ENCODE results near the gene AARS1.
"Not testable (repeated sequence)": the region's sequence is repeated elsewhere in the genome, so short reads cannot be mapped to it uniquely, and the experiment has no call there.

The AARS1 gene

GRCh38 chr16:70295634-70296033, 6.3 kb upstream of the AARS1 start:
- peaks cover 2% of the 10 kb centered on the region for H3K36me3 ChIP-seq (ENCODE audit: low read length)
- H2AFZ ChIP-seq (ENCODE audit: low read depth, low read length, severe bottlenecking) = no peak overlapping the region
- H3F3A ChIP-seq (ENCODE audit: insufficient read depth) = peaks cover 7% of the 10 kb centered on the region; the same call in 1 of the 2 replicates
- no peaks in the 10 kb centered on the region for H3K9me2 ChIP-seq (replicated peaks; ENCODE audit: insufficient read depth, low read length)
- peaks cover 17% of the 10 kb centered on the region for H3K79me2 ChIP-seq (ENCODE audit: insufficient read depth, low read length)
- no peak overlapping the region for H3K27ac ChIP-seq (ENCODE audit: low read depth, low read length)
- no peak overlapping the region for H3K4me2 ChIP-seq (ENCODE audit: low read depth, low read length, poor library complexity, severe bottlenecking)
- no peaks in the 10 kb centered on the region for H4K20me1 ChIP-seq (ENCODE audit: low read depth, low read length)
- no peak overlapping the region for H3K9ac ChIP-seq (ENCODE audit: low read length)
- no peak overlapping the region for H3K4me3 ChIP-seq (ENCODE audit: insufficient read depth, low read length, poor library complexity, severe bottlenecking)
- no peaks in the 10 kb centered on the region for H3K27me3 ChIP-seq (ENCODE audit: low read length)
- peaks cover 1% of the 10 kb centered on the region; the same call in 1 of the 2 replicates for H3K9me3 ChIP-seq (ENCODE audit: insufficient read depth, low read length)
- TF ChIP-seq, protein P1, sequence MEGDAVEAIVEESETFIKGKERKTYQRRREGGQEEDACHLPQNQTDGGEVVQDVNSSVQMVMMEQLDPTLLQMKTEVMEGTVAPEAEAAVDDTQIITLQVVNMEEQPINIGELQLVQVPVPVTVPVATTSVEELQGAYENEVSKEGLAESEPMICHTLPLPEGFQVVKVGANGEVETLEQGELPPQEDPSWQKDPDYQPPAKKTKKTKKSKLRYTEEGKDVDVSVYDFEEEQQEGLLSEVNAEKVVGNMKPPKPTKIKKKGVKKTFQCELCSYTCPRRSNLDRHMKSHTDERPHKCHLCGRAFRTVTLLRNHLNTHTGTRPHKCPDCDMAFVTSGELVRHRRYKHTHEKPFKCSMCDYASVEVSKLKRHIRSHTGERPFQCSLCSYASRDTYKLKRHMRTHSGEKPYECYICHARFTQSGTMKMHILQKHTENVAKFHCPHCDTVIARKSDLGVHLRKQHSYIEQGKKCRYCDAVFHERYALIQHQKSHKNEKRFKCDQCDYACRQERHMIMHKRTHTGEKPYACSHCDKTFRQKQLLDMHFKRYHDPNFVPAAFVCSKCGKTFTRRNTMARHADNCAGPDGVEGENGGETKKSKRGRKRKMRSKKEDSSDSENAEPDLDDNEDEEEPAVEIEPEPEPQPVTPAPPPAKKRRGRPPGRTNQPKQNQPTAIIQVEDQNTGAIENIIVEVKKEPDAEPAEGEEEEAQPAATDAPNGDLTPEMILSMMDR (IDR thresholded peaks at IDR 0.05; ENCODE audit: insufficient read depth, low read length, poor library complexity, severe bottlenecking) = no peak
- TF ChIP-seq EZH2phosphoT487 (conservative IDR thresholded peaks at IDR 0.05; ENCODE audit: low read length) = no peak

DNA sequence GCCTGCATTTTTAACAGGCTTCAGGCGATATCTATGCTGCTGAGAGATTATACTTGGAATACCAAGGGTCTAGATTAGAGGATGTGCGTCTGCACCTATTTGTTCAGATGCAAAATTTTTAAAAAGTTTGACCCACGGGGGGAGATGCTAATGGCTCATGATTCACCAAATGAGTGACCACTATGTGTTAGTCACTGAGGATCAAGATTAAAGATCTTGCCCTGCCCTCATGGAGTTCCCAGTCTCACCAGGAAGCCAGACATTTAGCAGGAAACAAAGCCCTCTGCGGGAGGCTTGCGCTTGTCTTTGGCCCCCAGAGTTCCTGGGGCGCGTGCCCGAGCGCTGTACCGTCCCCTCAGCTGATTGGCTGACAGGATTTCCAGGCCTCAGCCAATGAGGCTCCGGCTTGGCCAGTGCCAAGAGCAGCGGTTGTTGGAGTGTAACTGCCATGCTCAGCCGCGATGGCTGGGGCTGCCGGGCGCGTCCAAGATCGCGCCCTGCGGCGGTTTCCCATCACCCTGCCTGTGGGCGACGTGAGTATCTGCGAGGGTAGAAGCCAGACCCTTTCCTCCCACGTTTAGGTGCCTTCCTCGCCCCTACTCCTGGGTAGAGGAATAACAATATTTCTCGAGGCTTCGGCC, 5.2 kb upstream of the AARS1 start:
- Histone ChIP-seq H3F3A (ENCODE audit: insufficient read depth) (peaks cover 10% of the 10 kb centered on the region; the same call in 1 of the 2 replicates), H3K9me2 (replicated peaks; ENCODE audit: insufficient read depth, low read length) (no peaks in the 10 kb centered on the region), H3K36me3 (ENCODE audit: low read length) (no peaks in the 10 kb centered on the region), H2AFZ (ENCODE audit: low read depth, low read length, severe bottlenecking) (no peak overlapping the region), H3K27me3 (ENCODE audit: low read length) (no peaks in the 10 kb centered on the region), H3K4me3 (ENCODE audit: insufficient read depth, low read length, poor library complexity, severe bottlenecking) (no peak overlapping the region), H3K9ac (ENCODE audit: low read length) (no peak overlapping the region), H4K20me1 (ENCODE audit: low read depth, low read length) (no peaks in the 10 kb centered on the region), H3K27ac (ENCODE audit: low read depth, low read length) (no peak overlapping the region), H3K4me2 (ENCODE audit: low read depth, low read length, poor library complexity, severe bottlenecking) (no peak overlapping the region), H3K79me2 (ENCODE audit: insufficient read depth, low read length) (peaks cover 6% of the 10 kb centered on the region), H3K9me3 (ENCODE audit: insufficient read depth, low read length) (no peaks in the 10 kb centered on the region)
- TF ChIP-seq, protein P1 (IDR thresholded peaks at IDR 0.05; ENCODE audit: insufficient read depth, low read length, poor library complexity, severe bottlenecking) = no peak
- no peak for TF ChIP-seq EZH2phosphoT487 (conservative IDR thresholded peaks at IDR 0.05; ENCODE audit: low read length)

- H3K4me2 ChIP-seq (ENCODE audit: low read depth, low read length, poor library complexity, severe bottlenecking); H4K20me1 ChIP-seq (ENCODE audit: low read depth, low read length); H3K9me3 ChIP-seq (ENCODE audit: insufficient read depth, low read length); H3K9me2 ChIP-seq (replicated peaks; ENCODE audit: insufficient read depth, low read length); H2AFZ ChIP-seq (ENCODE audit: low read depth, low read length, severe bottlenecking); H3K27ac ChIP-seq (ENCODE audit: low read depth, low read length); H3K36me3 ChIP-seq (ENCODE audit: low read length); H3K27me3 ChIP-seq (ENCODE audit: low read length); H3K9ac ChIP-seq (ENCODE audit: low read length); H3K4me3 ChIP-seq (ENCODE audit: insufficient read depth, low read length, poor library complexity, severe bottlenecking): not testable (repeated sequence)
- peaks cover 20% of the 10 kb centered on the region for H3F3A ChIP-seq (ENCODE audit: insufficient read depth)
- H3K79me2 ChIP-seq (ENCODE audit: insufficient read depth, low read length) = peaks cover 19% of the 10 kb centered on the region
These were observed 2.8 kb upstream of the AARS1 start for GRCh38 chr16:70292148-70292547.

GRCh38 chr16:70290949-70291519, 1.7 kb upstream of the AARS1 start:
- Histone ChIP-seq H4K20me1 (ENCODE audit: low read depth, low read length) (no peaks in the 10 kb centered on the region), H3K9me2 (replicated peaks; ENCODE audit: insufficient read depth, low read length) (no peaks in the 10 kb centered on the region), H3K9ac (ENCODE audit: low read length) (no peak overlapping the region), H3K27me3 (ENCODE audit: low read length) (no peaks in the 10 kb centered on the region), H3F3A (ENCODE audit: insufficient read depth) (peaks cover 20% of the 10 kb centered on the region), H3K27ac (ENCODE audit: low read depth, low read length) (peak overlapping the region; percentile 24; the same call in 1 of the 2 replicates), H3K4me2 (ENCODE audit: low read depth, low read length, poor library complexity, severe bottlenecking) (no peak overlapping the region), H2AFZ (ENCODE audit: low read depth, low read length, severe bottlenecking) (peak overlapping the region; percentile 52), H3K36me3 (ENCODE audit: low read length) (no peaks in the 10 kb centered on the region), H3K4me3 (ENCODE audit: insufficient read depth, low read length, poor library complexity, severe bottlenecking) (no peak overlapping the region), H3K9me3 (ENCODE audit: insufficient read depth, low read length) (no peaks in the 10 kb centered on the region), H3K79me2 (ENCODE audit: insufficient read depth, low read length) (peaks cover 27% of the 10 kb centered on the region)
- TF ChIP-seq, protein P1 (IDR thresholded peaks at IDR 0.05; ENCODE audit: insufficient read depth, low read length, poor library complexity, severe bottlenecking) = no peak
- TF ChIP-seq EZH2phosphoT487 (conservative IDR thresholded peaks at IDR 0.05; ENCODE audit: low read length) = no peak

GRCh38 chr16:70287304-70287971, 1.9 kb downstream of the AARS1 start:
- Histone ChIP-seq H3K36me3 (ENCODE audit: low read length) (peaks cover 14% of the 10 kb centered on the region), H3K4me2 (ENCODE audit: low read depth, low read length, poor library complexity, severe bottlenecking) (peak overlapping the region; percentile 70), H3F3A (ENCODE audit: insufficient read depth) (peaks cover 20% of the 10 kb centered on the region), H3K4me3 (ENCODE audit: insufficient read depth, low read length, poor library complexity, severe bottlenecking) (peak overlapping the region; percentile 94), H3K9ac (ENCODE audit: low read length) (peak overlapping the region; percentile 99), H3K79me2 (ENCODE audit: insufficient read depth, low read length) (peaks cover 62% of the 10 kb centered on the region), H3K27ac (ENCODE audit: low read depth, low read length) (peak overlapping the region; percentile 95)
- not testable (repeated sequence) for H4K20me1 ChIP-seq (ENCODE audit: low read depth, low read length); H3K9me2 ChIP-seq (replicated peaks; ENCODE audit: insufficient read depth, low read length); H3K9me3 ChIP-seq (ENCODE audit: insufficient read depth, low read length); H3K27me3 ChIP-seq (ENCODE audit: low read length); H2AFZ ChIP-seq (ENCODE audit: low read depth, low read length, severe bottlenecking)
